ENCODE results near the gene VSTM2L. TPM values are rescaled to one million over a fixed set of nuclear protein-coding genes. Genes with fewer than 3 reads are reported as not detected.

The VSTM2L gene
- polyA plus RNA-seq, 1 of the 3 experiments (the other 2 are of a cell fraction) = 5.1 TPM

GRCh38 chr20:37977786-37978185, 74.9 kb downstream of the VSTM2L start:
- Histone ChIP-seq H3K27me3 (ENCODE audit: insufficient read depth) (no peaks in the 10 kb centered on the region), H3K9me3 (no peaks in the 10 kb centered on the region), H3K4me1 (ENCODE audit: control insufficient read depth in 1 of 2, insufficient read depth in 2 of 2, low read depth in 1 of 2, low read length in 1 of 2) (no peaks in the 10 kb centered on the region), H3F3A (replicated peaks; ENCODE audit: insufficient read depth) (no peaks in the 10 kb centered on the region), H2AFZ (ENCODE audit: low read depth) (no peak overlapping the region), H3K9ac (no peak overlapping the region), H3K4me2 (no peak overlapping the region), H4K20me1 (ENCODE audit: insufficient read depth) (0 out of 2 replicates have a peak, but pooled peaks cover 3% of the 10 kb centered on the region), H3K9me2 (no peaks in the 10 kb centered on the region), H3K36me3 (replicated peaks in 1 of 2; ENCODE audit: control insufficient read depth in 1 of 2, insufficient read depth in 2 of 2, low read length in 1 of 2) (peaks cover 2 to 5% of the 10 kb centered on the region in 2 experiments), H3K4me3 (ENCODE audit: low read depth in 2 of 2, low read length in 1 of 2) (no peak overlapping the region), H3K79me2 (ENCODE audit: insufficient read depth) (no peaks in the 10 kb centered on the region), H3K27ac (ENCODE audit: low read depth in 2 of 2, low read length in 1 of 2) (no peak overlapping the region)
- no peak for TF ChIP-seq MAX (IDR thresholded peaks at IDR 0.05; ENCODE audit: low read depth)
- TF ChIP-seq MXI1 (IDR thresholded peaks at IDR 0.05; ENCODE audit: low read depth, low read length) = no peak
- no peak for TF ChIP-seq RXRA (IDR thresholded peaks at IDR 0.05; ENCODE audit: borderline replicate concordance, low read depth)
- TF ChIP-seq IRF3 (IDR thresholded peaks at IDR 0.05; ENCODE audit: low read depth, low read length) = no peak
- TF ChIP-seq NFIC (IDR thresholded peaks at IDR 0.05; ENCODE audit: borderline replicate concordance) = no peak
- TF ChIP-seq CHD2 (IDR thresholded peaks at IDR 0.05; ENCODE audit: low read length, partially characterized antibody) = no peak
- TF ChIP-seq JUND (IDR thresholded peaks at IDR 0.05) = no peak
- no peak for TF ChIP-seq SMC3 (IDR thresholded peaks at IDR 0.05; ENCODE audit: low read depth, low read length)
- TF ChIP-seq TCF12 (IDR thresholded peaks at IDR 0.05) = no peak
- no peak for TF ChIP-seq POLR2AphosphoS5 (IDR thresholded peaks at IDR 0.05; ENCODE audit: low read depth, low read length)
- no peak for TF ChIP-seq FOXM1 (IDR thresholded peaks at IDR 0.05; ENCODE audit: low read depth)
- TF ChIP-seq SIN3A (IDR thresholded peaks at IDR 0.05; ENCODE audit: borderline replicate concordance, low read depth, low read length) = no peak
- TF ChIP-seq RFX5 (IDR thresholded peaks at IDR 0.05; ENCODE audit: low read length) = no peak
- TF ChIP-seq, protein P1, sequence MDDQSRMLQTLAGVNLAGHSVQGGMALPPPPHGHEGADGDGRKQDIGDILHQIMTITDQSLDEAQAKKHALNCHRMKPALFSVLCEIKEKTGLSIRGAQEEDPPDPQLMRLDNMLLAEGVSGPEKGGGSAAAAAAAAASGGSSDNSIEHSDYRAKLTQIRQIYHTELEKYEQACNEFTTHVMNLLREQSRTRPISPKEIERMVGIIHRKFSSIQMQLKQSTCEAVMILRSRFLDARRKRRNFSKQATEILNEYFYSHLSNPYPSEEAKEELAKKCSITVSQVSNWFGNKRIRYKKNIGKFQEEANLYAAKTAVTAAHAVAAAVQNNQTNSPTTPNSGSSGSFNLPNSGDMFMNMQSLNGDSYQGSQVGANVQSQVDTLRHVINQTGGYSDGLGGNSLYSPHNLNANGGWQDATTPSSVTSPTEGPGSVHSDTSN (IDR thresholded peaks at IDR 0.05) = no peak
- no peak for TF ChIP-seq TAF1 (IDR thresholded peaks at IDR 0.05; ENCODE audit: borderline replicate concordance, low read depth, low read length)
- TF ChIP-seq TEAD4 (IDR thresholded peaks at IDR 0.05; ENCODE audit: borderline replicate concordance, insufficient read depth) = no peak
- TF ChIP-seq, protein P2, sequence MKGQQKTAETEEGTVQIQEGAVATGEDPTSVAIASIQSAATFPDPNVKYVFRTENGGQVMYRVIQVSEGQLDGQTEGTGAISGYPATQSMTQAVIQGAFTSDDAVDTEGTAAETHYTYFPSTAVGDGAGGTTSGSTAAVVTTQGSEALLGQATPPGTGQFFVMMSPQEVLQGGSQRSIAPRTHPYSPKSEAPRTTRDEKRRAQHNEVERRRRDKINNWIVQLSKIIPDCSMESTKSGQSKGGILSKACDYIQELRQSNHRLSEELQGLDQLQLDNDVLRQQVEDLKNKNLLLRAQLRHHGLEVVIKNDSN (IDR thresholded peaks at IDR 0.05; ENCODE audit: borderline replicate concordance, low read depth) = no peak
- TF ChIP-seq, protein P3, sequence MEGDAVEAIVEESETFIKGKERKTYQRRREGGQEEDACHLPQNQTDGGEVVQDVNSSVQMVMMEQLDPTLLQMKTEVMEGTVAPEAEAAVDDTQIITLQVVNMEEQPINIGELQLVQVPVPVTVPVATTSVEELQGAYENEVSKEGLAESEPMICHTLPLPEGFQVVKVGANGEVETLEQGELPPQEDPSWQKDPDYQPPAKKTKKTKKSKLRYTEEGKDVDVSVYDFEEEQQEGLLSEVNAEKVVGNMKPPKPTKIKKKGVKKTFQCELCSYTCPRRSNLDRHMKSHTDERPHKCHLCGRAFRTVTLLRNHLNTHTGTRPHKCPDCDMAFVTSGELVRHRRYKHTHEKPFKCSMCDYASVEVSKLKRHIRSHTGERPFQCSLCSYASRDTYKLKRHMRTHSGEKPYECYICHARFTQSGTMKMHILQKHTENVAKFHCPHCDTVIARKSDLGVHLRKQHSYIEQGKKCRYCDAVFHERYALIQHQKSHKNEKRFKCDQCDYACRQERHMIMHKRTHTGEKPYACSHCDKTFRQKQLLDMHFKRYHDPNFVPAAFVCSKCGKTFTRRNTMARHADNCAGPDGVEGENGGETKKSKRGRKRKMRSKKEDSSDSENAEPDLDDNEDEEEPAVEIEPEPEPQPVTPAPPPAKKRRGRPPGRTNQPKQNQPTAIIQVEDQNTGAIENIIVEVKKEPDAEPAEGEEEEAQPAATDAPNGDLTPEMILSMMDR (IDR thresholded peaks at IDR 0.05) = no peak
- no peak for TF ChIP-seq FOSL2 (IDR thresholded peaks at IDR 0.05; ENCODE audit: borderline replicate concordance, low read depth)
- no peak for DNase-seq
- ChIA-PET CTCF (no interaction called here), POLR2A (no interaction called here)
- WGBS (ENCODE audit: low lambda C conversion rate) = 83% methylated on average over 6 of the region's 6 CpGs

Measured in SK-N-SH (cell line).